NCI-H748 (cell line): ENCODE results near the gene EVX2.

ENCODE experiments used
- DNase-seq: peaks from one replicate; lab custom pipeline; 2025; ENCODE audit not compliant: unreplicated experiment; lab: John Stamatoyannopoulos, UW

EVX2 gene

DNA sequence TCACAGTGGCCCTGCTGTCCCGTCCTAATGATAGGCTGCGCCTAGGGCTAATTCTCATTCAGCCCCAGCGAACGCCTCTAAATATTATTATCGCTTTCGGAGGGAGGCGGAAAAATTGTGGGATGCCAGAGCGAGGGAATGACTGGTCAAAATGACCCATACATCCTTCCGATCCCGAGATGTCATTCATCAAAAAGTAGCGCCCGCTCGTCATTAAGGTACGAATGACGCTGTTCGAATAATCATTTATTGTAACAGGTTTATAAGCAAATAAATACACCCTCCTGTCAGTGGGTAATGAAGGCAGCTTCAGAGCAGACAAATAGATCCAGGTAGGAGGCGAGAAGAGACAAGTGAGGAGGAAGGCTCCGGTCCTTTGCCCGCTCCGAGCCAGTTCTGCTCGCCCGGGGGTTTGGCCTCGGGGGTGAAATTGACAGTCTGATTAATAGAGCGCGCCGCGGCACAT, at the start of gene EVX2:
Gene EVX2, minus strand, starts transcription at position 167 of the 466 bp plus-strand sequence. CDS start 186 bp downstream, outside the sequence.
- DNase-seq: peak; percentile 65

DNA sequence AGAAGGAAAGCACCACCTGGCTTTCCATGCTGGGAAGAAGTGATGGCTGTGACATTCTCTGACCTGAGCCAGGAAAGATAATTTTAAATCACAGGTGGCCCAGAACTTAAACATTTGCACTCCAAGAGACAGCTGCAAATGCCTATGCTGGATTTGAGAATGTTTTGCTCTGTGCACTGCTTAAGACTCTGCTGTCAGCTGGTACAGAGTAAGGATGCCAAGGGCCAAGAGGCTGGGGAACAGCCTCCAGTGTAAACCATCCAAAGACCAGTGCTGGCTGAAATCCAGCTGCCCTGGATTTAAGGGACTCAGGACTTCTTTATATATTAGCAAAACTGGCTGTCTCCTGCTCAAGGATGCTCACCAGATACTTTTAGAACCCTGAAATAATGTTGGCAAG, 49.6 kb upstream of the EVX2 start:
- DNase-seq: peak; percentile 45

DNA sequence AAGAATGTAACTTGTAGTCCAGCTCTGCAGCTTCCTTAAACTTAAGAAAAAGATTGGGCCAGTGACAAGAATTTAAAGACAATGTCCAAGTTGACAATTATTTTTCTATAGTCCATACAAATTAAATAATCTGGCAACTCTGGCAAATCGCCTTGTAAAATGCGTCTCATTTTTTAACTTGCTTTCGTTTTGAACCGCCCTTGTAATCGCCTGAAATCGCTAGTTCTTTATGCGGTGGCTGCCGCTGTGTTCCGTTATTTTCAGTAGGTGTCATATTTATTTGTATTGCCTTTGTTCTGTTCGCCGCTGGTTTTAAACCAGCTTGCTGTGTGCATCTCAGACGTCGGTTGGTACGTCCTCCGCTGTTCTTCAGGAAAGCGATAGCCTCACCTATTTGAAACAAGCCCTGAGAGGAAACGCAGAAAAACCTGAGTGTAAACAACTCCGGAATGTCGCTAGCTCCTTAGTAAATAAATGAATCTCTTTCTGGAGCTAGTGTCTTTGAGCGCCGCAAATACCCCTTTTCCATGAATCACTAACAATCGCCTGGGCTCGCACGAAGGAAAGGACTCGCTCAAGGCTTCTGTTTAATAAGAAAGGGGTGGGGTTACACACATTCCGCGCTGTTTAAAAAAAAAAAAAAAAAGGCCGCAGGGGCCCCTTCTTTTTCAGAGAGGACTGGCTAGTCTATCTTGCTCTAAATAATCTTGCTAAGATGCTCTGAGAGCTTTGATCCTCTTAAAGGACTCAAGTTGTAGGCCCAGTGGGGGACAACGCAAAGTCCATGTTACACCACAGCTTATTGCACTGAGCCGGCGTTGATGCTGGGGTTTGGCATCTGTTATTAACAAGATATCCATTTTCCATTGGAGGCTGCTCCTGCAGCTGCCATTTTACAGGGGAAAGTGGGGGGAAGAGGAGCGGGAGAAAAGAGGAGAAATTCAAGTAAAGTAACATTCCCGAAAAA, 48.7 kb upstream of the EVX2 start:
- peak; percentile 81 for DNase-seq

DNA sequence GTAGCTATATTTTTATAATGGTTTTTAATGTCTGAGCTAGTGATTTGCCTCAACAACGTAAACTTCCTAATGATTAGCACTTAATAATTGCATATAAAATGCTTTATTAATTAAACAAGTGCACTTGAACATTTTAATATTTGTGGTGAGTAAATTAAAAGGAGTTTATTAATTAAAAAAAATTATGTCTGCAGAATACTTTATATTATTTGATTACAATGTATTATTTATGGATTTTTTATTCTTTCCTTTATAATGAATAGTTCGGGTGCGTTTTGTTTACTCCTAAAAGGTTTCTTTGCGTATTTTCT, 48.0 kb upstream of the EVX2 start:
- DNase-seq: no peak

DNA sequence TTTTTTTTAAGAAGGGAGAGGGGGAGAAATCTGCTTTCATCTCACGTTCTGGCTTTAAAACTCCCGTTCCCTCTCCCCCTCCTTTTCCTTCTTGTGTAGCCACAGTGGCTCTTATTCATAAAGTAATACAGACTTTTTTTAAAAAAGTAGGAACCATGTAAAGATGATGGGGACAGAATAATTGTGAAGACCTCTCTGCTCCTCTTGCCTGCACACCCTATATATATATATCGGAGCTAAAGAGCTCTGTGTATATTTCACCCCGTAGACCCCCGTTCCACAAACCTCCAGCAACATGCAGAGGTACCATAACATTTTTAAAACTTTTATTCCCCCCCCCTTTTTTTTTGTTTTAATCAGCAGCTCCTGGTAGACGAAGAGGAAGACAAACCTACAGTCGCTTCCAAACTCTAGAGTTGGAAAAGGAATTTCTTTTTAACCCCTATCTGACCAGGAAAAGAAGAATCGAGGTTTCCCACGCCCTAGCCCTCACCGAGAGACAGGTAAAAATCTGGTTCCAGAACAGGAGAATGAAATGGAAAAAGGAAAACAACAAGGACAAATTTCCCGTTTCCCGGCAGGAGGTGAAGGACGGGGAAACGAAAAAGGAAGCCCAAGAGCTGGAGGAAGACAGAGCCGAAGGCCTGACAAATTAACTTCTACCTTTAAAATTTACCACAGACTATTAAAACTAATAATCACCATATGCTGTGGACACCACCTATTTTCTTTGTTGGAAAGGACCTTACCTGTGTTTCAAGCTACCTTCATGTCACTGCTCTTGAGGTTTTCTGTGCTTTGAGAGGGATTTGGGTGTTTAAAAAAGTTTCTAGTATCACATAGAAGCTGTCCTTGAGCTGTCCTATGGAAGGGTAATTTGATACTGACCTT, 47.4 kb upstream of the EVX2 start:
- DNase-seq: peak; percentile 44

DNA sequence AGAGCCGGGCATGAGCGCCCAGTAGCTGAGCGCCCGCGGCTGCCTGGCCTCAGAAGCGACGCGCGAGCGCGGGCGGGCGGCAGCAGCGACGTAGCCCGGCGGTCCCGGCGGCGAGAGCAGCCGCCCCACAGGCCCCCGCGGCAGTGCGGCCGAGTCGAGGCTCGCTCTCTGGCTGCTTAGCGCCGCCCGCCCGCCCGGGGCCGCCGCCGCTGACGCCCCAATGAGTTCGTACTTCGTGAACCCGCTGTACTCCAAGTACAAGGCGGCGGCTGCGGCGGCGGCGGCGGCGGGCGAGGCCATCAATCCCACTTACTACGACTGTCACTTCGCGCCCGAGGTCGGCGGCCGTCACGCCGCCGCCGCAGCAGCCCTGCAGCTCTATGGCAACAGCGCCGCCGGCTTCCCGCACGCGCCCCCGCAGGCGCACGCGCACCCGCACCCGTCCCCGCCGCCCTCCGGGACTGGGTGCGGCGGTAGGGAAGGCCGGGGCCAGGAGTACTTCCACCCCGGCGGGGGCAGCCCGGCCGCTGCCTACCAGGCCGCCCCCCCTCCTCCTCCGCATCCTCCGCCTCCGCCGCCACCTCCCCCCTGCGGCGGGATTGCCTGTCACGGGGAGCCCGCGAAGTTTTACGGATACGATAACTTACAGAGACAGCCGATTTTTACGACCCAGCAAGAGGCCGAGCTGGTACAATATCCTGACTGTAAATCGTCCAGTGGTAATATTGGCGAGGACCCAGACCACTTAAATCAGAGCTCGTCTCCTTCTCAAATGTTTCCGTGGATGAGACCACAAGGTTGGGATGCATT, 46.6 kb upstream of the EVX2 start:
- peak; percentile 92 for DNase-seq

DNA sequence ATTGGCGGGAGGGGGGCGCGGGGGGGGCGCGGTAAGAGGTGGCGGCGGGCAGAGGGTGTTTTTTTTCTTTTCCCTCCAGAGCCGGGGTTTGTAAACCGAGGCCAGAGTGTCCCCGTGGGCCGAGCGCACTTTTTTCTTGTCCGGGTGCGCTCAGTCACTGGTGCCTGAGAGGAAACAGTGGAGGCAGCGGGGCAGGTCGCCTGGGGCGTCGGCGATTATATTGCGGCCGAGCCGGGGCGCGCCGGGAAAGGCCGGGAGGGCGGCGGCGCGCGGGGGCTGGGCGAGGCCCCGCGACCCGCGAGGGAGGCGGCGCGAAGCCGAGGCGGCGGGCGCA, 46.0 kb upstream of the EVX2 start:
- peak; percentile 92 for DNase-seq

DNA sequence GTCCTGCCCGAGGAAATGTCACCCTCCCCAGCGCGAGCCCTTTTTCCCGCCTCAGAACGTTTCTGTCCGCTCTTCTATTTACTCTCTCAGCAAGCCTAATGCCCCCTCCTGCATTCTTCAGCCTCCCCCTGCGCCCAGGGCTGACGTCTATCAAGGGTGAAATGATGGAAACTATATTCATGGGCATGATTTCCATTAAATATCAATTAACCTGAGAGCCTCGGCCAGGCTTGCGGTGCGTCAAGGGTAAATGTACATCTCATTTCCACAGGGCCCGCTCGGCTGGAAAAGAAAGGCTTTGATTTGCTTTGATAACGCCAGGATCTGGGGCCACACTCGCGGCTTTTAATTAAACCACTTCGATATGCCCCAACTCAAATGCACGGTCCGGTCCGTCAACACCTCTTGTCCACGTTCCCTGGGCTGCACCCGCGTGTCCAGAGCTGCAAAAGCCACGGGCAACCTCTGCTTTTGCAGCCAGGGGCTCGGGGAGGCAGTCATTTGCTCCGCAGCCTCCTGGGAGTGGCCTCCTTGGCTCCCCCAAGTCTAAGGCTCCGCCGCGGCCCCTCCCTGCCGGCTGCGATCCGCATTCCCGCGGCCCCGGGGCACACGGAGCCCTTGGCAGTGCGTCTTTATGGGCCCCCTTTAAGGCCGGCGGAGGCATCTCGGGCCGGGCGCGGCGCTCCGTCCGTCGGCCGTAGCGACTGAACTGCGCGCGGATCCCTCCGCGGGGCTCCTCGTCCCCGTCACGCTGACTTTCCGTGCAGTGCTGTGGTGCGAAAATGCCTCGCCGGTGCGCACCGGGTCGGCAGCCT, 45.4 kb upstream of the EVX2 start, which contains the start of gene HOXD8:
Gene HOXD8, plus strand, starts transcription at position 724 of the 815 bp plus-strand sequence. CDS start 662 bp downstream, outside the sequence.
- peak; percentile 98 for DNase-seq

DNA sequence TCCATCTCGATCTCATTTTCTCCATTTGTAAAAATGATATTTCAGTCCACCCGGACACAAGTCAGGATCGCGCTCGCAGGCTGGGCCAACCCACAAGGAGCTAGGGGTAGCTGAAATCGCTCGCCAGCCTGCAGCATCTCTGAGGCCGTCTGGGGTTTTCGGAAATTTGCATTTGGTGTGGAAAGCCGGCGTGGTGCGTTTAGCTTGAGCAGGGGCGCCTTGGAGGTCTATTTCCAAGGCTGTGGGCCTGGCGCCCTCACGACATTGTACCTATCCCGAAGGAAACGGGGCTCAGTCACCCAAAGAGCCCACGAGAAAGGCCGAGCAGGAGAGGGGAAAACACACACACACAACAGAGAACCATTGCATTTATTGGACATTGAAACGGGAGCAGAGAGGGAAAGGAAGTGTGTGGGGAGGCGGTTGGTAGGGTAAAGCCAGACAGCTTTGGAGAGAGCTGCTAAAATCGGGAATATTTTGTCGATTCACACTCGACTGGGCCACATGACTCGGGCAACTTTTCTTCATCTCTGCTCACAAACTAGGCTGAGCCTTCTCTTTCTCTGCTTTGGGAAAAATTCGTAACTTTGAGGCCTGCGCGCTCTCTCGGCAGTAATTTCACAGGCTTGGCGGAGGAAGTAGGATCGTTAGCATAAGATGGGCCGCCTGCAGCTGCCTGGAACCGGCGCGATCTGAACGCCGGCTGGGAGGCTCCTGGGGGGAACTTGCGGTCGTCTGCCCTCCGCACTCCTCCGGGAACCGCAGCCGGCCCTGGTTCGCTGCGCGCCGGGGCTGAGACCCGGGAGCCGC, 44.6 kb upstream of the EVX2 start:
- peak; percentile 82 for DNase-seq

DNA sequence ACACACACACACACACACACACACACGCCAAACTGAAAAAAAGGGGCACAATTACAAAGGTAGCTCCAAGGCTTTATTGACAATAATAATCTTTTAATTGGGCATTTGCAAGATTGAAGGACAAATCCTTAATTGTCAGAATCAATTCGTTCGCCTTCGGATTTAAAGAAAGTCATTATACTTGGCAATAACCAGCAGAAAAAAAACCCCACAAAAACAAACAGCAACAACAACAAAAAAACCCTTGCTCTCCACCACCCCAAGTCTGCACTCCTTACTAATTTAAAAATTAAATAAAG, 44.0 kb upstream of the EVX2 start:
- DNase-seq: no peak

DNA sequence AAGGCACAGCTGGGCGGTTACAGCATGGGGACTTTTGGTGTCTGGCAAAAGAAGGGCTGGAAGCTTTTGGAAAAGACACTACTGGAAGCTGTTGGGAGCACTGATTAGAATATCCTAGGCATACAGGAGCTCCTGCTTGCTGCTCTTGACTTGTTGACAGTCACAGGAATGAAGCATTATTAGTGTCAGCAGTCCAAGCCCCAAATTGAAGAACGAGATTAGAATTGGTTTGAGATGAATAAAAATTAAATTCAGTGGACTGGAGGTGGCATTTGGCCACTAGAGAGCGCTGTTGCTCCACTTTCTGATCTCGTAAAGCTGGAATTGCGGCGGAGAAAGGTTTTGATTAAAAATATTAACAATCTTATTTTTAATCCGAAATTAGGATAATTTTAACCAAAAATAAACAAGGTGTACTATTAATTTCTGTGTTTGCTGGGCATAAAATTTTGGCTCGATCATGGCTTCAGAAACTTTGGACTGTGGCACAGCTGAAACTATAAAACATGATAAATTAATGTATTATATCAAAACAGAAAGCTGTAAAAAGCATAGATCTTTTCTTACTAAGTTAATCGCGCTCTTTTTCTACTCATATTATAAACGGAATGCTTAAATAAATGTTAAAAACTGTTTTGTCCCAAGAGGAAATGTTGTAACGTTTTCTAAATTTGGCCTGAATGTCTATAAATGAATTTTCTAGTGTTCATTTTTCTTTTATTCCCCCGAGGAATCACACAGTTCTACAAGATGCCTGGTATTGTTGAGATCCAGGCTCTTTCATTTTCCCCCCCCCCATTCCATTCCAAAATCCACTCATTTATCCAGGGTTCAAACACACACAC, 43.4 kb upstream of the EVX2 start:
- DNase-seq: peak; percentile 78

DNA sequence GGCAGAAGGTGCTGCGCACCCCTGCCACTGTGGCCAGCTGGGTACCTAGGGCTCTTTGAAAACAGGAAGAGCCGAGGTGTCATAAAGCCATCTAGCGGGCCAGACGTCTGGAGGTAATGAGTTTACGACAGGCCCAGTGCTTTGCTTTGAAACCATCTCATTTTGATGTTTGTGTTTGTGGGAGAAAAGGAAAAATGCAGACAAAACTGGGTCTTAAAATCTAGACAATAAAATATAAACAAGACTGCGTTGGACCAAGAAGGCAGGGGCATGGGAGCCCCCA, 42.0 kb upstream of the EVX2 start:
- peak; percentile 33 for DNase-seq

DNA sequence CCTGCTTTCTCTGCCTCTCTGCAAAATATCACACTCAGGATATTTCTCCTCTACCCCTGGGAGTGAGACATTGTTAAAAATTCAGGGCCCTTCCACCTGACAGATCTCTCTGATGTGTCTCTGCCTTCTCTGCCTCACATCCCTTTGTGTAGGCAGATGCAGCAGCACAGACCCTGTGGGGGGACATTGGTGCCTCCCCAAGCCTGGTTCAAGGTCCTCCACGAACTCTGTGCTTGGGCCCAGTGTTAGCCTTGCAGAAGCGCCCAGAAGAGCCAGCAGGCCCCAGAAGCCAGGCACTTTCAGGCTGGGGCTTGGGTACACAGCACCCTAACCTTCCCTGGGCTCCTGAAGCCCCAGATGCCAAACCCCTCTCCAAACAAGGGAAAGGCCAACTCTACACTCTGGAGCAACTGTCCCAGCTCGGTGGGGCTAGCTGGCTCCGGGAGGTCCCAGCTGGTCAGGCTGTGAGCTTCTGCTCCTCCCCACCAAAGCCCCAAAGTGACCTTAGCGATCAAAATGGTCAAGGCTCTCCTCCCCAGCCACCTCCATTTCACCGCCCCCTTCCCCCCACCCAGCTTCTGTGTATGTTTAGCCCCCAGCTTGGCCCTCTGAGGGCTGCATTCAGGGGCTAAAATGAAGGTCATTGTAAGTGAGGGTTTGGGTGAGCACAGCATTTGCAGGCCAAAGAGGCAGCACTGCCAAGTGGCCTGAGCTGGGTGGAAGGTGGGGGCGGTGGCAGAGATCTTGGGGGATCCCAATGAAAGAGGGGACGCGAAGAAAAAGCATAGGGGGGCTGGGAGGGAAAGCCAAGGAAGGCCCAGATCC, 41.4 kb upstream of the EVX2 start:
- DNase-seq: no peak

DNA sequence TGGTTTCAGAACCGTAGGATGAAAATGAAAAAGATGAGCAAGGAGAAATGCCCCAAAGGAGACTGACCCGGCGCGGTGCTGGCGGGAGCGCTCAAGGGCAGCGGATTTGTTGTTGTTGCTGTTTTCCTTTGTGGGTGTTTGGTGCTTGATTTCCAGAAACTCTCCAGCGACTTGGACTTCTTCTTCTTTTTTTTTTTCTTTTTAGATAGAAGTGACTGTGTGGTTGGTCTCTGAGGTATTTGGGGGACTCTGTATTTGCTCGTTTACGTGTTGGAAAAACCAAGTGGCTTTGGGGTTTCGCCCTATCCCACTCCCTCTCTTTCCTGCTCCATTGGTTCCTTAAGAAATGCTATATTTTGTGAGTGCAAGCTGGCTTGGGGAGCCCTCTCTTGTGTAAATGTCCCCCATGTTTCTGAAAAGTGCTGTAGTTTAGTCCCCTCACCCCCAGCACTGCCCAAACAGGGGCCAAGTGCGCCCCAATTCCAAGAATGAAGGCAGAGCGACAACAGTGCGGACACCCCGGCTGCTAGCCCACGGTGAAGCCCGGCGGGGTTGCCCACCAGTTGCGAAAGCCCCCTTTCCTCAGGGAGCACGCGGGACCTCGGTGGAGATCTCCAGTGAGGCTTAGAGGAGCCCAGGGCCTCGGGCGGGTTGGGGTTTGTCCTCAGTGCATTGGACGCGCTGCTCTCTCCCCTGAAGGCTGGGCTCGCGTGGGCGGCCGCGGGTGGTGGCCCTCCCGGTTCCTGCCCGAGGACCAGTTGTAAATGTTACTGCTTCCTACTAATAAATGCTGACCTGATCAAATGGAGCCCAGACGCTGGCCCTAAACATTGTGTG, 40.6 kb upstream of the EVX2 start:
- DNase-seq: no peak

DNA sequence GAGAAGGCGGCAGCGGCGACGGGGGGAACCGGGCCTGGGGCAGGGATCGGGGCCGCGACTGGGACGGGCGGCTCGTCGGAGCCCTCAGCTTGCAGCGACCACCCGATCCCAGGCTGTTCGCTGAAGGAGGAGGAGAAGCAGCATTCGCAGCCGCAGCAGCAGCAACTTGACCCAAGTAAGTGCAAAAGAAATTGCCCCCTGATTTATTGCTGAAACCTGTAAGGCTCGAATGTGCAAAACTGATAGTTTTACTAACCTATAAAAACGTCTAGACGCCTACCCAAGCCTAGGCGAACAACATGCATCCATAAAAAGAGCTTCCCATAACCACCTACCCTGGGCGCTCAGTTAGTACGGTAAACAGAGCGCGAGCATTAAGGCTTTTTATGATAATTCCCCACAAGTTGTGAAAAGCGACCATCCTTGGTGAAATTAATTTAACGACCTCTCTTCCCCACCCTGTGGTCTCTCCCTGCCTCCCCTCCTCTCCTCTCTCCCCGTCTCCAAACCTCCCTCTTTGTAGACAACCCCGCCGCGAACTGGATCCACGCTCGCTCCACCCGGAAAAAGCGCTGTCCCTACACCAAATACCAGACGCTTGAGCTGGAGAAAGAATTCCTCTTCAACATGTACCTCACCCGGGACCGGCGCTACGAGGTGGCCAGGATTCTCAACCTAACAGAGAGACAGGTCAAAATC, 39.8 kb upstream of the EVX2 start:
- DNase-seq: no peak

DNA sequence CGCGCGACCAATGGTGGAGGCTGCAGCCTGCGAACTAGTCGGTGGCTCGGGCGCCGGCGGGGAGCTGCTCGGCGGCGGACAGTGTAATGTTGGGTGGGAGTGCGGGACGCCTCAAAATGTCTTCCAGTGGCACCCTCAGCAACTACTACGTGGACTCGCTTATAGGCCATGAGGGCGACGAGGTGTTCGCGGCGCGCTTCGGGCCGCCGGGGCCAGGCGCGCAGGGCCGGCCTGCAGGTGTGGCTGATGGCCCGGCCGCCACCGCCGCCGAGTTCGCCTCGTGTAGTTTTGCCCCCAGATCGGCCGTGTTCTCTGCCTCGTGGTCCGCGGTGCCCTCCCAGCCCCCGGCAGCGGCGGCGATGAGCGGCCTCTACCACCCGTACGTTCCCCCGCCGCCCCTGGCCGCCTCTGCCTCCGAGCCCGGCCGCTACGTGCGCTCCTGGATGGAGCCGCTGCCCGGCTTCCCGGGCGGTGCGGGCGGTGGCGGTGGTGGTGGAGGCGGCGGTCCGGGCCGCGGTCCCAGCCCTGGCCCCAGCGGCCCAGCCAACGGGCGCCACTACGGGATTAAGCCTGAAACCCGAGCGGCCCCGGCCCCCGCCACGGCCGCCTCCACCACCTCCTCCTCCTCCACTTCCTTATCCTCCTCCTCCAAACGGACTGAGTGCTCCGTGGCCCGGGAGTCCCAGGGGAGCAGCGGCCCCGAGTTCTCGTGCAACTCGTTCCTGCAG, 39.1 kb upstream of the EVX2 start, which contains the start of gene HOXD9:
Gene HOXD9, plus strand, starts transcription at position 37 of the 728 bp plus-strand sequence. Its CDS starts 50 bp downstream, at position 87.
- no peak for DNase-seq
